K562 treated with DMSO at 1 percent for 12 hours (cell line): Measurements from ENCODE around the gene BDNF. TPM values are rescaled to one million over a fixed set of nuclear protein-coding genes. Genes with fewer than 3 reads are reported as not detected.

ENCODE experiments used
- total RNA-seq: library from RNA; unstranded; fragments of 300-600 nt; gene quantifications from 2 replicates; pipeline ENCODE4 v1.2.3, GENCODE V29; 2022; ENCODE audit not compliant: insufficient read depth

Gene BDNF
- not detected in 2 replicates for total RNA-seq

DNA sequence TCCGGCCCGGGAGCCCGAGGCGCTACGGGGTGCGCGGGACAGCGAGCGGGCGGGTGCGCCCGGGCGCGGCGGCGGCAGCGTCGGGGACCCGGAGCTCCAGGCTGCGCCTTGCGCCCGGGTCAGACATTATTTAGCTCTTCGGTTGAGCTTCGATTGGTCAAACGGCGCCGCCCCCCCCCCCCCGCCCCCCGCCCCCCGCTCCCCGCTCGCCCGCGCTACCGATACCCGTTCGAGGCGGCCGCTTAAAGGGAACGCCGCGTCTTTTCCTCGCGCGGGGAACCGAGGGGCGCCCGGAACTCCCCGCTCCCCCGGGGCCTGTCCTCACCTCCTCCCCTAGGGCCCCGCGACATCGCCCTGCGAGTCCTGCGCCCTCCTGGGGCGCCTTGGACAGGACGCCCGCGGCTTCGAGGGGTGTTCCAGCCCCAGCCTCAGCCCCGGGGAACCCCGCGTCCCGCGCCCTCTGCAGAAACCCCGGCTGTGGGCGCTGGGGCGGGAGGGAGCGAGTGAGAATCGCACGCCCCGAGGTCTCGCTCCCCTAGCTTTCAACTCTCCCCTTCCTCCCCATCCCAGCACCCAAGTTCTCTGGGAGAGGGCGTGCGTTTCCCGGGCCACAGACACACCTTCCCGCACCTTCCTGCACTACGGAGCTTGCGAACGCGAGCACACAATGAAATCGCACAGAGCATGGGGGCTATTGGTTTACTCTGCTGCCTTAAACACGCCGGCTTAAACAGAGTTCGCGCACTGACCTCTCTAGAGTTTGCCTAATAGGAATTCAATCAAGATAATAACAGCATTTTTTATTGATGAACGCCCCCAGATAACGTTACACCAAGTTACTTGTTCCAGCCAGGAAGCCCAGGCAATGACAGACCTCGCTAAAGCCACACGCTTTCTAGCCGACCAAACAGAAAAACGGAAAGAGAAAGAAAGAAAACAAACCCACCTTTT, at the start of gene BDNF:
Gene BDNF (minus strand): TSS at position 105 of the 951 bp plus-strand sequence. CDS start 41,891 bp downstream, outside the sequence.

Other genes with a start within 250 kb of the BDNF start
- gene LGR4, start 227.7 kb downstream of the BDNF start, total RNA-seq: 1.9 and 7.7 TPM in 2 replicates
- 3.7 and 8.6 TPM in 2 replicates for gene LIN7C, start 193.7 kb downstream of the BDNF start, total RNA-seq